T-helper 17 cell (primary cell): ENCODE data around the gene COA1. TPM values are rescaled to one million over a fixed set of nuclear protein-coding genes. Genes with fewer than 3 reads are reported as not detected.

Source experiments
- total RNA-seq, 4 donors: library from RNA in 2 of 4; stranded (reverse) in 2 of 4; gene quantifications; one replicate each; pipeline ENCODE4 v1.2.3 and lab custom pipeline; 2022 to 2026

Gene COA1
- total RNA-seq, 2 donors from 2014 or later: 51.1 to 55.0 TPM

Other genes with a start within 250 kb of the COA1 start
- 100 to 1,000 TPM; 107 to 124 TPM for gene STK17A, start 146.4 kb downstream of the COA1 start, total RNA-seq
- 10 to 100 TPM; 26.2 to 29.7 TPM for gene BLVRA, start 29.2 kb upstream of the COA1 start, total RNA-seq
- gene MRPS24, start 140.0 kb upstream of the COA1 start, total RNA-seq: 10 to 100 TPM; 42.3 to 50.4 TPM
- gene URGCP, start 177.1 kb upstream of the COA1 start, total RNA-seq: 10 to 100 TPM; 22.0 to 23.3 TPM
- 1 to 10 TPM; 6.4 to 6.9 TPM for gene UBE2D4, start 196.9 kb upstream of the COA1 start, total RNA-seq